K562 (cell line): ENCODE measurements around the gene KIF3B. TPM values are rescaled to one million over a fixed set of nuclear protein-coding genes. Genes with fewer than 3 reads are reported as not detected.

ENCODE experiments used
- ATAC-seq: fragments of 200-7000 bp; cut with Tn5 transposase; 3 replicates; pipeline ENCODE4 v1.9.1; 2020; ENCODE audit warnings: moderate library complexity
- BruUV-seq: library from RNA; stranded (reverse); fragments of 400-500 nt; replicated peaks from 2 replicates; lab custom pipeline; 2021; lab: Mats Ljungman, UMichigan
- CTCF ChIA-PET: fragments of 300-600 bp; formaldehyde crosslinking; extraction: SDS; loops from one replicate; lab custom pipeline; 2021; ENCODE audit warnings: low intra/inter-chr PET ratio; lab: Yijun Ruan, JAX
- POLR2A ChIA-PET: fragments of 300-600, 350-650 bp; sonication (Branson Sonifier 250); formaldehyde crosslinking; extraction: SDS; loops from one replicate; lab custom pipeline; 2021; ENCODE audit warnings: antibody characterized with exemption, inconsistent platforms; lab: Yijun Ruan, JAX
- DNase-seq, 4 experiments: peaks; one replicate each; pipeline versions ENCODE4 v3.0.0 to v3.0.0-alpha.2; 2011 to 2018; ENCODE audit warnings: low spot score in 3 of 4, mixed read lengths in 3 of 4; ENCODE audit errors: extremely low read depth in 1 of 4
- FAIRE-seq: peaks from 2 replicates; lab custom pipeline; 2011; peaks lifted over from hg19 to GRCh38; lab: Jason Lieb, UNC
- H2AFZ ChIP-seq: 2 replicates; pipeline ENCODE4 v1.6.0; 2011; ENCODE audit warnings: low read depth, low read length, control low read depth, inconsistent platforms
- H3K27ac ChIP-seq: fragments of 200-600 bp; 3 replicates; pipeline ENCODE4 v1.8.0; 2011; ENCODE audit warnings: low read depth, mild to moderate bottlenecking, control low read depth, inconsistent platforms, low read length, moderate library complexity, mixed read lengths; ENCODE audit errors: extremely low read depth
- H3K27me3 ChIP-seq, 2 experiments: fragments of 300-600 bp in 1 of 2; 2 replicates in 1 of 2; 3 replicates in 1 of 2; pipeline versions ENCODE4 v1.6.0 to v1.8.0; 2011; ENCODE audit warnings: inconsistent platforms in 2 of 2, low read length in 2 of 2, mild to moderate bottlenecking in 1 of 2, mixed read lengths in 1 of 2, moderate library complexity in 1 of 2; ENCODE audit not compliant: control insufficient read depth in 2 of 2, insufficient read depth in 2 of 2
- H3K36me3 ChIP-seq: fragments of 300-600 bp; 3 replicates; pipeline ENCODE4 v1.8.0; 2011; ENCODE audit warnings: mild to moderate bottlenecking, low read length, inconsistent platforms; ENCODE audit not compliant: control insufficient read depth, insufficient read depth
- H3K4me1 ChIP-seq, 2 experiments: fragments of 200-600 bp in 1 of 2; replicated peaks in 1 of 2; 2 replicates in 1 of 2; 3 replicates in 1 of 2; pipeline versions ENCODE4 v1.5.1 to v1.8.0; 2011; ENCODE audit warnings: inconsistent platforms in 2 of 2, low read length in 2 of 2, mild to moderate bottlenecking in 1 of 2, mixed read lengths in 1 of 2, moderate library complexity in 1 of 2; ENCODE audit not compliant: control insufficient read depth in 2 of 2, insufficient read depth in 2 of 2
- H3K4me2 ChIP-seq: 2 replicates; pipeline ENCODE4 v1.6.1; 2011; ENCODE audit warnings: low read length, control low read depth, inconsistent platforms, mixed read lengths; ENCODE audit not compliant: insufficient read depth
- H3K4me3 ChIP-seq: fragments of 200-600 bp; sonication (generic), shearing (Covaris generic); 2 replicates; pipeline ENCODE4 v1.5.1; 2016; ENCODE audit warnings: control low read depth, inconsistent platforms
- H3K79me2 ChIP-seq: fragments of 200-600 bp; 3 replicates; pipeline ENCODE4 v1.8.0; 2011; ENCODE audit warnings: low read length, inconsistent platforms; ENCODE audit not compliant: control insufficient read depth, insufficient read depth
- H3K9ac ChIP-seq, 2 experiments: 2 replicates each; pipeline versions ENCODE4 v1.6.0 to v1.6.1; 2011; ENCODE audit warnings: low read depth in 2 of 2, low read length in 2 of 2, control low read depth in 1 of 2, inconsistent platforms in 1 of 2, mild to moderate bottlenecking in 1 of 2, mixed read lengths in 1 of 2; ENCODE audit not compliant: insufficient read depth in 1 of 2
- H3K9me1 ChIP-seq: one replicate; pipeline ENCODE4 v1.6.0; 2011; ENCODE audit warnings: inconsistent platforms, mild to moderate bottlenecking, low read length, moderate library complexity; ENCODE audit not compliant: control insufficient read depth, insufficient read depth
- H3K9me3 ChIP-seq: replicated peaks from 2 replicates; pipeline ENCODE4 v1.5.1; 2011; ENCODE audit warnings: low read depth, low read length, inconsistent platforms; ENCODE audit not compliant: control insufficient read depth, insufficient read depth
- H4K20me1 ChIP-seq: replicated peaks from 2 replicates; pipeline ENCODE4 v1.6.1; 2011; ENCODE audit warnings: low read length, inconsistent platforms, mixed read lengths; ENCODE audit not compliant: control insufficient read depth, insufficient read depth
- CBFB ChIP-seq: sonication (generic); formaldehyde crosslinking; IDR thresholded peaks from 2 replicates; pipeline ENCODE4 v1.4.0; 2020; ENCODE audit warnings: mild to moderate bottlenecking, missing genetic modification reagents
- EHMT2 ChIP-seq: fragments of 450-650 bp; IDR thresholded peaks from 2 replicates; pipeline ENCODE4 v1.6.1; 2018; ENCODE audit warnings: antibody characterized with exemption
- NFATC3 ChIP-seq: fragments of 450-650 bp; IDR thresholded peaks from 2 replicates; pipeline ENCODE4 v1.6.1; 2017; ENCODE audit warnings: mild to moderate bottlenecking
- NFYB ChIP-seq: IDR thresholded peaks from 2 replicates; pipeline ENCODE4 v1.6.1; 2011; ENCODE audit warnings: mild to moderate bottlenecking, moderate library complexity; ENCODE audit not compliant: insufficient read length; ENCODE audit errors: extremely low read depth
- PHB2 ChIP-seq: fragments of 450-650 bp; IDR thresholded peaks from 2 replicates; pipeline ENCODE4 v1.6.1; 2017; ENCODE audit warnings: low read depth
- PRDM10 ChIP-seq: fragments of 450-650 bp; IDR thresholded peaks from 2 replicates; pipeline ENCODE4 v1.6.1; 2018; ENCODE audit not compliant: partially characterized antibody
- TSHZ1 ChIP-seq: fragments of 250-450 bp; sonication (Bioruptor Pico); IDR thresholded peaks from 2 replicates; pipeline ENCODE4 v1.4.0; 2020; ENCODE audit warnings: mild to moderate bottlenecking, moderate library complexity
- ZNF717 ChIP-seq: fragments of 250-450 bp; sonication (Bioruptor Pico); IDR thresholded peaks from 2 replicates; pipeline ENCODE4 v1.5.0; 2021
- WGBS: fragments of 100-300 bp; shearing (Covaris generic); methylation state at CpG from one replicate; pipeline ENCODE4 v1.1.6; 2016; ENCODE audit warnings: low coverage, mixed read lengths; ENCODE audit not compliant: insufficient coverage; ENCODE audit errors: missing lambda C conversion rate; 5-methylcytosine and 5-hydroxymethylcytosine counted together
- in situ Hi-C: fragments of 300-500 bp; cut with MboI; formaldehyde crosslinking; loops from 4 replicates; pipeline ENCODE4 v1.15.0; 2018; ENCODE audit warnings: inconsistent platforms, mixed read lengths
- intact Hi-C: fragments of 100-400 bp; cut with micrococcal nuclease; formaldehyde crosslinking; loops from 2 replicates; pipeline ENCODE4 v1.14.2; 2022
- polyA plus RNA-seq, 8 experiments: library from polyadenylated mRNA; depleted of rRNA in 4 of 8; stranded (reverse) in 5 of 8; unstranded in 3 of 8; fragments of >200 nt; fragmentation: Nextera tagmentation in 2 of 8; fragmentation: Illumina TruSeq in 1 of 8; extraction: Ambion mirVana in 2 of 8; extraction: Trizol in 1 of 8; gene quantifications; 2 replicates each; pipeline versions ENCODE4 v1.2.1 to v1.2.3, GENCODE V29; 2011 to 2014; ENCODE audit warnings: inconsistent platforms in 1 of 8, missing spikeins in 1 of 8
- total RNA-seq, 7 experiments: library from RNA; depleted of rRNA in 6 of 7; stranded (reverse); fragments of >200 nt in 6 of 7; fragmentation: Illumina TruSeq in 2 of 7; extraction: Trizol in 2 of 7; gene quantifications; 2 replicates each; pipeline versions ENCODE4 v1.2.1 to v1.2.3, GENCODE V29; 2011 to 2021; ENCODE audit warnings: low replicate concordance in 1 of 7

KIF3B gene
- total and polyA plus RNA-seq, 9 of the 15 experiments (the other 6 are each of a cell fraction or from before 2014, with no cell fraction given), result 2.9 to 12.3 (median 8.6) TPM

GRCh38 chr20:32241807-32242206 lies 35.6 kb upstream of the KIF3B start (continued):
- no peak for TF ChIP-seq PRDM10

GRCh38 chr20:32244150-32244823 lies 33.2 kb upstream of the KIF3B start:
- no peak overlapping the region for H3K4me2 ChIP-seq
- no TSS peak for BruUV-seq
- ChIA-PET POLR2A (interaction anchor here (1.0 kb wide), 1 partner anchor 8 kb away, joined by 3 read pairs; no protein-coding TSS in a partner anchor), CTCF (no interaction called here)
- intact Hi-C loops, result no loop called here
- no peaks in the 10 kb centered on the region for H3K9me1 ChIP-seq
- no peaks in the 10 kb centered on the region for H3K79me2 ChIP-seq
- H2AFZ ChIP-seq, result no peak overlapping the region
- H3K4me1 ChIP-seq, result no peaks in the 10 kb centered on the region; a peak in 1 of 5 replicates
- no peaks in the 10 kb centered on the region for H3K36me3 ChIP-seq
- WGBS, result 59% methylated on average over 6 of the region's 6 CpGs
- no peak overlapping the region for H3K4me3 ChIP-seq
- no peak for FAIRE-seq
- ATAC-seq, result no peak
- no peak for DNase-seq
- H3K27ac ChIP-seq, result no peak overlapping the region
- no peaks in the 10 kb centered on the region for H3K9me3 ChIP-seq
- no peaks in the 10 kb centered on the region for H3K27me3 ChIP-seq
- no peak overlapping the region for H3K9ac ChIP-seq
- H4K20me1 ChIP-seq, result no peaks in the 10 kb centered on the region
- TF ChIP-seq EHMT2 (no peak), PHB2 (no peak), NFYB (no peak), ZNF717 (CRISPR knock-in tag) (no peak), TSHZ1 (no peak), NFATC3 (no peak), CBFB (CRISPR knock-in tag) (no peak)
- TF ChIP-seq, all 486 proteins: peak for 0
- in situ Hi-C loops, result no loop called here
